Ishikawa (cell line): ENCODE results near the gene MTARC2.

ENCODE experiments used
- CEBPB ChIP-seq: IDR thresholded peaks from 2 replicates; pipeline ENCODE4 v1.6.1; 2012
- CREB1 ChIP-seq: IDR thresholded peaks from 2 replicates; pipeline ENCODE4 v1.6.1; 2012; ENCODE audit warnings: low read depth
- EGR1 ChIP-seq: IDR thresholded peaks from 2 replicates; pipeline ENCODE4 v1.6.1; 2012
- EP300 ChIP-seq: IDR thresholded peaks from 2 replicates; pipeline ENCODE4 v1.6.1; 2012; ENCODE audit warnings: borderline replicate concordance
- FOXM1 ChIP-seq: IDR thresholded peaks from 2 replicates; pipeline ENCODE4 v1.6.1; 2012; ENCODE audit warnings: low read depth, borderline replicate concordance
- NFIC ChIP-seq: IDR thresholded peaks from 2 replicates; pipeline ENCODE4 v1.6.1; 2012
- RAD21 ChIP-seq: IDR thresholded peaks from 2 replicates; pipeline ENCODE4 v1.6.1; 2012; ENCODE audit warnings: low read depth
- REST ChIP-seq: IDR thresholded peaks from 2 replicates; pipeline ENCODE4 v1.6.1; 2012; ENCODE audit warnings: low read depth, mild to moderate bottlenecking
- TAF1 ChIP-seq: IDR thresholded peaks from 2 replicates; pipeline ENCODE4 v1.6.1; 2012; ENCODE audit warnings: low read depth, mild to moderate bottlenecking
- TCF12 ChIP-seq: IDR thresholded peaks from 2 replicates; pipeline ENCODE4 v1.6.1; 2012; ENCODE audit warnings: low read depth
- TEAD4 ChIP-seq: IDR thresholded peaks from 2 replicates; pipeline ENCODE4 v1.6.1; 2012
- YY1 ChIP-seq: IDR thresholded peaks from 2 replicates; pipeline ENCODE4 v1.6.1; 2012; ENCODE audit warnings: low read depth
- ZBTB7A ChIP-seq: IDR thresholded peaks from 2 replicates; pipeline ENCODE4 v1.6.1; 2012; ENCODE audit warnings: low read depth
- TF ChIP-seq, protein P1 (sequence below): IDR thresholded peaks from 2 replicates; pipeline ENCODE4 v1.6.1; 2012
- TF ChIP-seq, protein P2 (sequence below): IDR thresholded peaks from 2 replicates; pipeline ENCODE4 v1.6.1; 2012

Gene MTARC2

DNA sequence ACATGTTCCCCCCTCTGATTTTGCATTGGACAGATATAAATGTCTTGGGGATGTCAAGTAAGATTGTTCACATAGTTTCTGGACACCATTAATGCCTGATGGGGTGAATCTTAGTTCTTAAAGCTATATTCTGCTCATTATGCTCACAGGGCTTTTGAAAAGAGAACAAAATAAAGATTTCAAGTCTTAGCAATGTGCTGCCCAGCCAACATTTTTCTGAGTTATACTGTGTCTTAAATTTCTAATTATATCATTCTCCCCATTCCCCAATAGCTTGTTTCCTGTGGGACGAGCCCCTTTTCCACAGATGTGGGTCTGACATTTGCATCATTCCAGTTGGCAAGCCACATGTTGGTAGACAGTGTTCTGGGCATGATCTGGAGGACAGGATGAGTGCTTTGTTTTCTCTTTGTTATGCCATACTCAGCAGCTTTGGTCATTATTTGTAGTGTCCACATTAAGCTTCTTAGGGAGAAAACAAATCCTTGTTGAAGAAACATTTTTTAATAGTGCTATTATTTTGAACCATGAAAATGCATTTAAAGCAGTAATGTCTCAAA, 71.4 kb downstream of the MTARC2 start:
- TF ChIP-seq YY1: no peak
- TF ChIP-seq RAD21: no peak
- TF ChIP-seq FOXM1: no peak
- TF ChIP-seq TEAD4: no peak
- no peak for TF ChIP-seq REST
- no peak for TF ChIP-seq CEBPB
- TF ChIP-seq EGR1: no peak
- TF ChIP-seq, protein P1, sequence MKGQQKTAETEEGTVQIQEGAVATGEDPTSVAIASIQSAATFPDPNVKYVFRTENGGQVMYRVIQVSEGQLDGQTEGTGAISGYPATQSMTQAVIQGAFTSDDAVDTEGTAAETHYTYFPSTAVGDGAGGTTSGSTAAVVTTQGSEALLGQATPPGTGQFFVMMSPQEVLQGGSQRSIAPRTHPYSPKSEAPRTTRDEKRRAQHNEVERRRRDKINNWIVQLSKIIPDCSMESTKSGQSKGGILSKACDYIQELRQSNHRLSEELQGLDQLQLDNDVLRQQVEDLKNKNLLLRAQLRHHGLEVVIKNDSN: no peak
- TF ChIP-seq ZBTB7A: no peak
- TF ChIP-seq, protein P2, sequence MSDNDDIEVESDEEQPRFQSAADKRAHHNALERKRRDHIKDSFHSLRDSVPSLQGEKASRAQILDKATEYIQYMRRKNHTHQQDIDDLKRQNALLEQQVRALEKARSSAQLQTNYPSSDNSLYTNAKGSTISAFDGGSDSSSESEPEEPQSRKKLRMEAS: no peak
- TF ChIP-seq EP300: no peak
- TF ChIP-seq NFIC: no peak
- no peak for TF ChIP-seq TCF12
- no peak for TF ChIP-seq CREB1

DNA sequence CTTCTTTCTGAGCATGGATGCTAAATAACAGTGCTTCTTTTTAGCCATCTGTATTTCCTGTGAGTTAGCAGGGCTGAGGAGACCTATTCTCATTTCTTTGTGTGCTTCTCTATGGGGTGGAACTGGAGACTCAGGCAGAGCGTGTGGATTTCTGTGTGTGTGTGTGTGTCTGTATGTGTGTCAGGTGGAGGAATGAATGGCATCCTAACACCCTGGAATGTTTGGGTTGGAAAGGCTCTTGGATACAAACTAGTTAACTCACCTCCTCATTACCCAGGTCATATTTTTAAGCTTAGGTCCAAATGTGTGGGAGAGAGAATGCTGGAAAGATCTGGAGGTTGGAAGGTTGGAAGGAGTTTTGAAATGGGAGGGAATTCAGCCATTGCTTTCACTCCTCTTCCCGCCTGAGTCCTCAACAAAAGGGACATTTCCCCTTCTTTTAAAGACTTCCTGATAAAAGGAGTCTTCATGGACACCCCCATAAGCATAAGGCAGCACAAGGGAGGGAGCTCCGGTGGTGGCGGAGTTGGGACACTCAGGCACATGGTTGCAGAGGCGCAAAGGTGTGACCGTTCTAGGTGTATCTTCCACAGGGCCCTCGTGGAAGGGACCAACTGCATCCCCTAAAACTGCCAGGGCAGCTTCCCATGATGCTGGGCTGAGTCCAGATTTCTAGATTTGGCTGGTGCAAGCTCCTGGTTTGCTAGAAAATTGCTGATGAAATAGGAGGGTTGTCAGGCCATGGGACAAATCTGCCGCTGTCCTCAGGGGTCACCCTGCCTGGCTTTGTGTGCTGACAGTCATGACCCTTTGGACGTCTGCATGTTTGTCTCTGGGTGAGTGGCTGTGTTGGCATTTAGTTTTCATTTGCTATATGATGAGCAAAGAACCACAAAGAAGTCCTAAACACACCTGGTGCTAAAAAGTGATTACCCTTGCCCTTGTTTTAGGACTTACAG, 76.2 kb downstream of the MTARC2 start:
- TF ChIP-seq NFIC (no peak), TEAD4 (no peak), REST (no peak), EGR1 (no peak)
- TF ChIP-seq, protein P1: no peak

GRCh38 chr1:220825819-220826551, 77.9 kb downstream of the MTARC2 start:
- TF ChIP-seq, protein P2: no peak
- TF ChIP-seq YY1: no peak
- TF ChIP-seq, protein P1: no peak

- no peak for TF ChIP-seq FOXM1
- no peak for TF ChIP-seq NFIC
- no peak for TF ChIP-seq CEBPB
- TF ChIP-seq YY1: no peak
- TF ChIP-seq ZBTB7A: no peak
- TF ChIP-seq TAF1: no peak
- TF ChIP-seq, protein P2: no peak
- no peak for TF ChIP-seq REST
- TF ChIP-seq RAD21: no peak
- TF ChIP-seq CREB1: no peak
- no peak for TF ChIP-seq EGR1
- no peak for TF ChIP-seq EP300
- TF ChIP-seq TCF12: no peak
- TF ChIP-seq, protein P1: no peak
- no peak for TF ChIP-seq TEAD4
Observed at GRCh38 chr1:220826729-220827128, 78.6 kb downstream of the MTARC2 start.
